CD8-positive, alpha-beta memory T cell (primary cell): Measurements from ENCODE around the gene MSL3. TPM values are rescaled to one million over a fixed set of nuclear protein-coding genes. Genes with fewer than 3 reads are reported as not detected.

Experiments used
- CTCF ChIA-PET: fragments of 350-600 bp; sonication (Branson Sonifier 250); formaldehyde crosslinking; loops from one replicate; lab custom pipeline; 2021; ENCODE audit warnings: antibody characterized with exemption; lab: Charles Lee
- POLR2A ChIA-PET: fragments of 350-600 bp; sonication (Branson Sonifier 250); formaldehyde crosslinking; loops from one replicate; lab custom pipeline; 2021; ENCODE audit warnings: antibody characterized with exemption; lab: Charles Lee
- DNase-seq, 5 donors: peaks; one replicate each; pipeline versions ENCODE4 v3.0.0 to v3.0.0-alpha.2; 2020 to 2022; ENCODE audit warnings: mixed read lengths in 1 of 5
- H3K27ac ChIP-seq: one replicate; pipeline ENCODE4 v1.7.0; 2013; ENCODE audit warnings: low read depth, mild to moderate bottlenecking, low read length, moderate library complexity
- H3K27me3 ChIP-seq: 2 replicates; pipeline ENCODE4 v1.7.0; 2013; ENCODE audit warnings: low read length, mild to moderate bottlenecking; ENCODE audit not compliant: insufficient read depth, poor library complexity, severe bottlenecking
- H3K36me3 ChIP-seq: 2 replicates; pipeline ENCODE4 v1.7.0; 2013; ENCODE audit warnings: mild to moderate bottlenecking, low read length, moderate library complexity; ENCODE audit not compliant: insufficient read depth
- H3K4me1 ChIP-seq: 2 replicates; pipeline ENCODE4 v1.7.0; 2013; ENCODE audit warnings: mild to moderate bottlenecking, low read length, moderate library complexity; ENCODE audit not compliant: insufficient read depth
- H3K4me3 ChIP-seq: 2 replicates; pipeline ENCODE4 v1.7.0; 2013; ENCODE audit warnings: mild to moderate bottlenecking, low read length
- H3K9me3 ChIP-seq: 2 replicates; pipeline ENCODE4 v1.7.0; 2013; ENCODE audit warnings: mild to moderate bottlenecking, low read length
- H3K27ac Mint-ChIP-seq, 8 donors: one replicate each; pipeline ENCODE4 v1.8.0; 2020 to 2021; ENCODE audit warnings: mixed read lengths in 8 of 8, mild to moderate bottlenecking in 6 of 8, inconsistent platforms in 3 of 8, moderate library complexity in 3 of 8
- H3K27me3 Mint-ChIP-seq, 2 donors: one replicate each; pipeline ENCODE4 v1.8.0; 2020 to 2021; ENCODE audit warnings: mixed read lengths in 2 of 2, mild to moderate bottlenecking in 1 of 2, moderate library complexity in 1 of 2
- H3K36me3 Mint-ChIP-seq, 3 donors: one replicate each; pipeline ENCODE4 v1.8.0; 2020 to 2021; ENCODE audit warnings: mixed read lengths in 3 of 3, inconsistent platforms in 1 of 3, mild to moderate bottlenecking in 1 of 3
- H3K4me1 Mint-ChIP-seq, 3 donors: one replicate each; pipeline ENCODE4 v1.8.0; 2020 to 2021; ENCODE audit warnings: mixed read lengths in 3 of 3, inconsistent platforms in 1 of 3, mild to moderate bottlenecking in 1 of 3
- H3K4me3 Mint-ChIP-seq, 7 donors: one replicate each; pipeline ENCODE4 v1.8.0; 2020 to 2021; ENCODE audit warnings: mixed read lengths in 7 of 7, mild to moderate bottlenecking in 6 of 7, moderate library complexity in 4 of 7, inconsistent platforms in 2 of 7
- H3K9me3 Mint-ChIP-seq, 5 donors: one replicate each; pipeline ENCODE4 v1.8.0; 2020 to 2022; ENCODE audit warnings: mixed read lengths in 5 of 5, mild to moderate bottlenecking in 3 of 5, moderate library complexity in 2 of 5, inconsistent platforms in 1 of 5
- polyA plus RNA-seq: library from polyadenylated mRNA; unstranded; fragments of 300-500 nt; fragmentation: Illumina TruSeq; gene quantifications from one replicate; pipeline ENCODE4 v1.2.3, GENCODE V29; 2021
- total RNA-seq, 2 experiments: library from RNA; stranded (reverse); gene quantifications; one replicate each; pipeline ENCODE4 v1.2.3, GENCODE V29; 2021

The MSL3 gene
- total and polyA plus RNA-seq, 3 experiments from 2014 or later = 34.6 to 80.4 (median 37.5) TPM

GRCh38 chrX:11792461-11793421 is 34.7 kb downstream of the MSL3 start:
- peaks cover 0 to 2% (median 0%) of the 10 kb centered on the region in 5 donors for H3K9me3 Mint-ChIP-seq
- no peaks in the 10 kb centered on the region for H3K36me3 Mint-ChIP-seq
- peaks cover 27 to 30% (median 30%) of the 10 kb centered on the region in 3 donors for H3K4me1 Mint-ChIP-seq
- no peak overlapping the region for H3K4me3 ChIP-seq
- H3K27ac ChIP-seq = no peak overlapping the region
- H3K4me3 Mint-ChIP-seq = peak overlapping the region in 6 of 7 donors; percentile 20 to 64 (median 50)
- peaks cover 21% of the 10 kb centered on the region for H3K4me1 ChIP-seq
- no peaks in the 10 kb centered on the region for H3K27me3 ChIP-seq
- H3K27ac Mint-ChIP-seq = peak overlapping the region; percentile 51 to 94 (median 82)
- H3K9me3 ChIP-seq = no peaks in the 10 kb centered on the region
- POLR2A ChIA-PET = no interaction called here
- H3K27me3 Mint-ChIP-seq = peaks cover 0 to 2% of the 10 kb centered on the region in 2 donors
- no peaks in the 10 kb centered on the region for H3K36me3 ChIP-seq
- DNase-seq = peak; percentile 28 to 82 (median 45)
- CTCF ChIA-PET = no interaction called here

- Mint-ChIP-seq H3K27ac (peak overlapping the region in 4 of 8 donors; percentile 70 to 94 (median 84)), H3K4me3 (no peak overlapping the region), H3K36me3 (no peaks in the 10 kb centered on the region), H3K4me1 (peaks cover 27 to 28% (median 27%) of the 10 kb centered on the region in 3 donors), H3K27me3 (peaks cover 0 to 2% of the 10 kb centered on the region in 2 donors), H3K9me3 (peaks cover 0 to 2% (median 0%) of the 10 kb centered on the region in 5 donors)
- Histone ChIP-seq H3K9me3 (no peaks in the 10 kb centered on the region), H3K4me3 (no peak overlapping the region), H3K4me1 (peaks cover 21% of the 10 kb centered on the region), H3K27ac (no peak overlapping the region), H3K36me3 (no peaks in the 10 kb centered on the region), H3K27me3 (no peaks in the 10 kb centered on the region)
- DNase-seq = no peak
- CTCF ChIA-PET = no interaction called here
- POLR2A ChIA-PET = no interaction called here
Measured at GRCh38 chrX:11793734-11794133, 35.7 kb downstream of the MSL3 start.

- H3K27me3 Mint-ChIP-seq = peaks cover 0 to 2% of the 10 kb centered on the region in 2 donors
- DNase-seq = no peak
- H3K27ac Mint-ChIP-seq = no peak overlapping the region
- CTCF ChIA-PET = interaction anchor here (1.3 kb wide), 1 partner anchor 26 kb away, joined by 3 read pairs; no protein-coding TSS in a partner anchor
- no peaks in the 10 kb centered on the region for H3K9me3 Mint-ChIP-seq
- H3K9me3 ChIP-seq = no peaks in the 10 kb centered on the region
- POLR2A ChIA-PET = no interaction called here
- H3K4me1 Mint-ChIP-seq = no peaks in the 10 kb centered on the region
- H3K27me3 ChIP-seq = no peaks in the 10 kb centered on the region
- no peaks in the 10 kb centered on the region for H3K36me3 ChIP-seq
- no peaks in the 10 kb centered on the region for H3K36me3 Mint-ChIP-seq
- no peak overlapping the region for H3K27ac ChIP-seq
- no peaks in the 10 kb centered on the region for H3K4me1 ChIP-seq
- no peak overlapping the region for H3K4me3 ChIP-seq
- H3K4me3 Mint-ChIP-seq = no peak overlapping the region
Measured at GRCh38 chrX:11813341-11813740, 55.3 kb downstream of the MSL3 start.

Other genes starting within 250 kb of the MSL3 start
- gene ARHGAP6, start 92.3 kb upstream of the MSL3 start, total RNA-seq = not detected
- gene ARHGAP6, start 92.3 kb upstream of the MSL3 start, polyA plus RNA-seq = not detected